Esophagus squamous epithelium (tissue), 4 donors: ENCODE results near the gene DNAH14.

ENCODE experiments used
- CTCF ChIP-seq, 6 experiments: fragments of 450-650 bp in 4 of 6; fragments of 200-600 bp in 2 of 6; sonication (generic) in 2 of 6; IDR thresholded peaks; one replicate each; pipeline ENCODE4 v1.5.1; 2016 to 2019; ENCODE audit warnings: antibody characterized with exemption in 6 of 6, mild to moderate bottlenecking in 4 of 6, moderate library complexity in 4 of 6
- POLR2A ChIP-seq, 4 donors: fragments of 450-650 bp; IDR thresholded peaks; one replicate each; pipeline ENCODE4 v1.6.1; 2017; ENCODE audit warnings: antibody characterized with exemption in 4 of 4, mild to moderate bottlenecking in 4 of 4, moderate library complexity in 3 of 4

- TF ChIP-seq CTCF (IDR thresholded peaks at IDR 0.05) (no peak), POLR2A (IDR thresholded peaks at IDR 0.05) (no peak)
Measured at GRCh38 chr1:225191199-225191753, 261.8 kb downstream of the DNAH14 start.
